ENCODE results near the gene NDRG3.

NDRG3 gene

DNA sequence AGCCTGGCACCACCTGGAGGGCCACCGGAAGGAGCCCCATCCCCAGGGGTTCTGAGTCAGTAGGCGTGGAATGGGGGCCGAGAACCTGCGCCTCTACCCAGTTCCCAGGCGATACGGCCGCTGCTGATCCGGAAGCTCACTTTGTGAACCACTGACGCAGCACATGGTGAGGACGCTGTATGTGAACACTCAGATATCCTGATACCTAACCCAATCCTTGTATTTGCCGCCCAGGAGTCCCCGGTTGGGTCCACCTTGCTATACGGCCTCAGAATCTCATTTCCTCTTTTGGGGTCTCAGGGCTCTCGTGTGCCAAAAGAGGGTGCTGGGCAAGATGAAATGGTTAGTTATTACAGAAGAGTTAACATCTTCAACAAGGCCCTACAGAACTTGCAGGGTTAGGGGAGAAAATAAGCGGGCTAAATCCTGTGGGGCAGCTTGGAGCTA, 140.9 kb downstream of the NDRG3 start:
- peak; percentile 67 for DNase-seq

Measured in activated CD4-positive, alpha-beta T cell treated with anti-CD3 and anti-CD28 coated beads, Interleukin-10, Interleukin-2, amounts not matched to agents 100 ng/mL and 50 ng/mL, durations not matched to agents 16 hours and 8 hours (primary cell).